ENCODE results near the gene INPP5E.

DNA sequence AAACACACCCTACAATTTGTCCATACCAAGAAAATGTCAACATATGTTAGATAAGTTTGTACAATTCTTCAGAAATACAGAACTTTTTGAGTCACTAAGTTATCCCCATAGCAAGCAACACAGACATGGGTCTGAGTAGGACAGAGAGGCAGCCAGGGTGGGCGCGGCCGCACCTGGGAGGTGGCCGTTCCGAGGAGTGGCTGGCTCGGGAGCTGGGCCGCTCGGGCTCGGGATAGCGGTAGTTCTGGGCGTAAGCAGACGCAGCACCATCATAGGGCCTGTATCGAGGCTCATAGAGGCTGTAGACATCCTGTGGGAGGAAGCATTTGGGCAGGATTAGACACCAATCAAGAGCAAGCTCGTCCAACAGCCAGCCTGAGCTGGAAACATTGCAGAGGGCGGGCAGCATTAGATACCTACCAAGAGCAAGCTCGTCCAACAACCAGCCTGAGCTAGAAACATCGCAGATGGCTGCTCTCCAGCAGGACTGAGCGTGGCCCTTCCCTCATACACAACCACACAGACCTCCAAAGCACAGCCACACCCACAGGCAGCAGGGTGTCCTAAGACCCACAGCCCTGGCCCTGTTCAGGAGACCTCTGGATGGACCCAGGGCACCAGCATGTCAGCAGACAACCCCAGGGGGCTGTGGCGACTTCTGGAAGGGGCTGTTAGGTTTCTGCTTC is 32.3 kb upstream of the INPP5E start:
- TF ChIP-seq POLR2A (IDR thresholded peaks at IDR 0.05; ENCODE audit: low read length) = no peak
- no peak for TF ChIP-seq GATA1 (IDR thresholded peaks at IDR 0.05; ENCODE audit: low read depth, low read length)

All from erythroblast (primary cell).